Frontal cortex (tissue), 4 donors: ENCODE data around the gene EIF2B5. TPM values are rescaled to one million over a fixed set of nuclear protein-coding genes. Genes with fewer than 3 reads are reported as not detected.
A peak's percentile ranks its signal among the peaks of the same experiment; 100 is the strongest.
"Not testable (repeated sequence)": the region's sequence is repeated elsewhere in the genome, so short reads cannot be mapped to it uniquely, and the experiment has no call there.

Experiments
- DNase-seq, 2 donors: peaks; one replicate each; pipeline ENCODE4 v3.0.0; 2012; ENCODE audit warnings: low spot score in 2 of 2
- FAIRE-seq: peaks from 2 replicates; lab custom pipeline; 2012; peaks lifted over from hg19 to GRCh38; lab: Jason Lieb, UNC
- total RNA-seq: library from RNA; depleted of rRNA; stranded (reverse); fragments of >200 nt; gene quantifications from one replicate; pipeline ENCODE4 v1.2.3, GENCODE V29; 2014
- donor health status: control.
- donor health status: control.
- donor health status: control.

The EIF2B5 gene
- 42.8 TPM for total RNA-seq

GRCh38 chr3:184135149-184135910 lies at the start of gene EIF2B5:
EIF2B5 (plus strand) TSS chr3:184135358; CDS start chr3:184135386, 28 bp downstream.
- DNase-seq (peak; percentile 72 to 77), FAIRE-seq (no peak)

- FAIRE-seq (no peak), DNase-seq (no peak)
Observed at GRCh38 chr3:184085389-184085852, 49.7 kb upstream of the EIF2B5 start.

GRCh38 chr3:184092199-184092598 lies 43.0 kb upstream of the EIF2B5 start:
- no peak for DNase-seq
- no peak for FAIRE-seq

- FAIRE-seq (no peak), DNase-seq (no peak)
Observed at GRCh38 chr3:184096811-184097383, 38.3 kb upstream of the EIF2B5 start, which contains the start of gene HTR3E. HTR3E (plus strand) TSS chr3:184097064; CDS start chr3:184097530, 466 bp downstream.

DNA sequence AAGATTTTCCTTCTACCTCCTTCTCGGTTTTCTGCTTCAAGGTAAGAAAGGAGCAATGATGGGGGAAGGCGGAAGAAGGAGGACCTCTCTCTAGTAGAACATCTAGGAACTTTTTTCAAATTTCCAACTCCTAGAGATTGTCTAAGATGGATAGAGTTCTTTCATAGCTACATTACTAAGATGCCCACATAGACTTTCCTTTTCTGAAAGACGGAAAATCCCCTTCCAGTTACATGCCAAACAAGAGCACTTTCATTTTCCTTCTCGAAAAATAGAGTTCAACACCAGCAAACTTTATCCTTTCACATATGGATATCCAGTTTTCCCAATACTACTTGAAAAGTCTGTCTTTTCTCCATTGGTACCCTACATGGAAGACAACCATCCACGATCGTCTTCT lies 37.6 kb upstream of the EIF2B5 start:
- FAIRE-seq = no peak
- no peak for DNase-seq

DNA sequence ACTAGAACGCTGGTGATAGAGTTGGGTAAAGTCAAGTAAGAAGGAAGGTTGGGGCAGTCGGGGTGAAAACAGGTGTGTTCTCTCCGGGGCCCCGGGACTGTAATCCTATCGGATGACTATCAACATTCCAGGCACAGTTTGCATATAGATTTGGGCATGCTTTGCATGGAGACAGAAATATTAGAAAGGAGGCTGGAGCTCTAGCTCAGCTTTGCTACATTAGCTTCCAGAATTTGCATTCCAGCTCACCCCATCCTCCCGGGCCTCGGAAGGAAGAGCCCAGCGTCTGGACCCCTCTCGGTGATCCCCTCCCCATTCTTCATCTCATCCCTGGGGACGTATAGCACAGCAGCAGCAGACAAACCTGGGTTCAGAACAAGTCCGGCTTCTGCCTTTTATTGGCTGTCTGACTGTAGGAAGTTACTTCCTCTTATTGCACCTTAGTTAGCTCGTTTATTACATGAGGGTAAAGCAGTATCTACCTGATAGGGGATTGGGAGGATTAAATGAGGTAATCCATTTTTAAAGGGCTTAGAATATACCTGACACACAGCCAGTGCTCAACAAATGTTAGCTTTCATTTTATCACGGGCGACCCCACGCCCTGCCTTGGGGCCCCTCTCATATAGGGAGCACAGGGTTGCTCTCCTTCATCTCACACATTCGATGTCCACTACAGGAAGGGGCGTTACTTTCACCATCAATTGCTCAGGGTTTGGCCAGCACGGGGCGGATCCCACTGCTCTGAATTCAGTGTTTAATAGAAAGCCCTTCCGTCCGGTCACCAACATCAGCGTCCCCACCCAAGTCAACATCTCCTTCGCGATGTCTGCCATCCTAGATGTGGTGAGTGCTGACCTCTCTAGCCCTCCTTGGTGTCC lies 35.1 kb upstream of the EIF2B5 start:
- FAIRE-seq = no peak
- DNase-seq = no peak

DNA sequence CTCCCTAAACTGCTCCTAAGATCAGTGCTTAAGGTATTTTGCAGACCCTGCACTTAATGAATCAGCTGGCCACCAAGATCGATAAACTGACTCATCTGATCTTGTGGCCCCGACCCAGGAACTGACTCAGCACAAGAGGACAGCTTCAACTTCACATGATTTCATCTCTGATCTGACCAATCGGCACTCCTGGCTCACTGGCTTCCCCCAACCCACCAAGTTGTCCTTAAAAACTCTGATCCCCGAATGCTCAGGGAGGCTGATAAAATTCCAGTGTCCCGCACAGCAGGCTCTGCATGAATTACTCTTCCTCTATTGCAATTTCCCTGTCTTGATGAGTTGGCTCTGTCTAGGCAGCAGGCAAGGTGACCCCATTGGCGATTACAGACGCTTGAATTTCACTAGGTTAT lies 24.8 kb upstream of the EIF2B5 start:
- no peak for DNase-seq
- FAIRE-seq = no peak

DNA sequence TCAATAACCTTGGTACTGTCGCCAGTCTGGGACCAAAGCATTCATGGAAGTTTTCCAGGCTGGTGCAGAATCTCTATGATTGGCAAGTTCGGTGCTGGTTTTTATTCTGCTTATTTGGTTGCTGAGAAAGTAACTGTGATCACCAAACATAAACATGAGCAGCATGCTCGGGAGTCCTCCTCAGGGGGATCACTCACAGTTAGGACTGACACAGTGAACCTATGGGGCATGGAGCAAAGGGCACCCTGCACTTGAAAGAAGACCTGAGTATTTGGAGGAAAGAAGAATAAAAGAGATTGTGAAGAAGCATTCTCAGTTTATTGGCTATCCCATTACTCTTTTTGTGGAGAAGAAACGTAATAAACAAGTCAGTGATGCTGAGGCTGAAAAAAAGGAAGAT lies 19.1 kb upstream of the EIF2B5 start:
- no peak for DNase-seq
- FAIRE-seq = no peak

DNA sequence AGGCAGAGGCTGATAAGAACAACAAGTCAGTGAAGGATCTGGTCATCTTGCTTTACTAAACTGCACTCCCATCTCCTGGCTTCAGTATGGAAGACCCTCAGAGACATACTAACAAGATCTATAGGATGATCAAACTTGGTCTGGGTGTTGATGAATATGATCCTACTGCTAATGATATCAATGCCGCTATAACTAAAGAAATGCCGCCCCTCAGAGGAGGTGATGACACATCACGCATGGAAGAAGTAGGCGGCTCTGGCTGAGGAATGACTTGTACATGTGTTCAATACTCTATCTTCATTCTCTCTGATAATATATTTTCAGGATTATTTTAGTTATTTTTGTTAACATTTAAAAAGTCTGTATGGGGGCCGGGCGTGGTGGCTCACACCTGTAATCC lies 17.5 kb upstream of the EIF2B5 start:
- no peak for FAIRE-seq

DNA sequence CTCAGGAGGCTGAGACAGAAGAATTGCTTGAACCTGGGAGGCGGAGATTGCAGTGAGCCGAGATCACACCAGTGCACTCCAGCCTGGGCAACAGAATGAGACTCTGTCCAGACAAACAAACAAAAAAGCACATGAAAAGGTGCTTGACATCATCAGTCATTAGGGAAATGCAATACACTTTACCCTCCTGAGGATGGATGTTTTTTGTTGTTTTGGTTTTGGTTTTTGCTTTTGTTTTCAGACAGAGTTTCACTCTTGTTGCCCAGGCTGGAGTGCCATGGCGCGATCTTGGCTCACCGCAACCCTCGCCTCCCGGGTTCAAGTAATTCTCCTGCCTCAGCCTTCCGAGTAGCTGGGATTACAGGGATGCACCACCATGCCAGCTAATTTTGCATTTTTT lies 14.1 kb upstream of the EIF2B5 start:
- DNase-seq, FAIRE-seq: not testable (repeated sequence)

More for the DNA sequence above, 17.5 kb upstream of the EIF2B5 start:
- DNase-seq = no peak

GRCh38 chr3:184126006-184126405 lies 9.2 kb upstream of the EIF2B5 start:
- no peak for DNase-seq
- FAIRE-seq = no peak

DNA sequence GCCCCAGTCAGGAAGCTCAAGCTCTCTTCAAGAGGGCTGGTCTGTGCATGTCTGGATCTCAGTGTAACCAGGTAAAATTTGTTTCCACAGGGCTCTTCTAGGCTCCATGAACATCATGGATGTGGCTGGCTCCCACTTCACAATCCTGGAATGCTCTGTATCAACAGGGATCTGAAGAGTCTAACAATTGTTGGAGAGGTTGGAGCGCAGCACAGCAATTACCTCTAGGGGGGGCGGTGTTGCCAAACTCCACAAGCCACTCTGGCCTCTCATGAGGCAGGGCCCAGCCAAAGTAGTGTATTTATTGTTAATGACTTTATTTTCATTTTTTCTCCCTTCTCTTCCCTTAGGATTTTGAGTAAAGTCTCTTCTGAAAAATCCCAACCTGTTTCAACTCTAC lies 6.1 kb upstream of the EIF2B5 start:
- no peak for DNase-seq

DNA sequence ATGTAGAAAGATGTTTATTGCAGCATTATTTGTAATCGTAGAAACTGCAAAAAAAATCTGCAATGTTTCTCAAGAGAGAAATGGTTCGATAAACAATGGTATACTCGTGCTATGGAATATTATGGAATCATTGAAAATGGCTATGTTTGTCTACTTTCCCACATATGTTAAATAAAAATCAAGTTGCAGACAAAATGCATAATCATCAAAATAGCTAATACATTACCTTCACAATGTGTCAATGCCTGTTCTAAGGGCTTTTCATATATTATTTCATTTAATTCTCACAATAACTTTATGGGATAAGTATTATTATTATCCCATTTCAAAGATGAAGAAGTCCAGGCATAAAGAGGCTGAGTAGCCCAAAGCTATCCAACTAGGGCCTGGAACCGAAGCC lies 2.2 kb upstream of the EIF2B5 start:
- DNase-seq (no peak), FAIRE-seq (no peak)

More for the DNA sequence above, 6.1 kb upstream of the EIF2B5 start:
- no peak for FAIRE-seq

DNA sequence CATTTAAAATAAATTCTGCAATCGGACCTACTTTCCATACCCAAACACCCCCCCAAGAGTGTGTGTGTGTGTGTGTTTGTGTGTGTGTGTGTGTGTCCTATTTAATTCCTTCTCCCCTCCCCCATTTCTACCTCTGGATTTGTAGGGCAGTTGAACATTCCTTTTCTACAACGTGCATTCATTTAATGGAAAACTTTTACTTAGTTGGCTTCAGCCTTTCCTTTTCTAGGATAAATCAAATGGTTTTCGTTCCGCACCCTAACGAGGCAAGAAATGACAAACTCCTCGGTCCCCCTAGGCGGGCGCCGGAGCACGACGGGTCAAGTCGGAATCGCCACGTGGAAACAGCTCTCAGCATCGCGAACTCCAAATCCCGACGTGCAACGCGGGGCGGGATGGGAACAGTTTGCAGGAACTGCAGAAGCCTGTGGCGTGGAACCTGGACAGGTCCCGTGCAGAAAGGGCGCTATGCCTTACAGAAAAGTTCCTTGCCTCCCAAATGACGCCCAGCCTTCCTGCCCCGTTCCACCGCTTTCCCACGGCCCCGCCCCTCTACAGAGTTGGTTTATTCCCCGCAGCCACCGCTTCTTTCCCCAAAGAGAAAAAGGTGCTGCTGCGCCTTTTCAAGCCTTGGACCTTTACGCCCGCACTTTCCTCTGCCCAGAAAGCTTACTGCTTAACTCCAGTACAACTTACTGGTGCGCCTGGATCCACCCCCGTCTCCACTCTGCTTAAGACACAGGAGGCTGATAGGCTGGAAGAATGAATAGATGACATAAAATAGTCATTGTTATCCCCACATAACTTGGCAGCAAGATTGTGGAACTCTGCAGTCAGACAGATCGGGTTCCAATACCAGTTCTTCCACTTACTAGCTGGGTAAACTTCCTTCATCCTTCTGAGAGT lies 1.1 kb upstream of the EIF2B5 start:
- no peak for FAIRE-seq
- peak; percentile 41 to 52 for DNase-seq

GRCh38 chr3:184134746-184135148 lies 411 bp upstream of the EIF2B5 start:
- DNase-seq (peak in 1 of 2 donors; percentile 38), FAIRE-seq (no peak)

- no peak for FAIRE-seq
- no peak for DNase-seq
Observed at GRCh38 chr3:184135911-184136260, 728 bp downstream of the EIF2B5 start.

DNA sequence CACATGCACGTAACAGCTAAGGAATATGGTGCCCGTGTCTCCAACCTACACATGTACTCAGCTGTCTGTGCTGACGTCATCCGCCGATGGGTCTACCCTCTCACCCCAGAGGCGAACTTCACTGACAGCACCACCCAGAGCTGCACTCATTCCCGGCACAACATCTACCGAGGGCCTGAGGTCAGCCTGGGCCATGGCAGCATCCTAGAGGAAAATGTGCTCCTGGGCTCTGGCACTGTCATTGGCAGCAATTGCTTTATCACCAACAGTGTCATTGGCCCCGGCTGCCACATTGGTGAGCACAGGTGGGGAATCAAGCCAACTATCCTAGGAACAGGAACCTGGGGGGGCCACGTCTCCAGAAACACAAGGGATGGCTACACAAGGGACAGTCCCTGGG lies 5.3 kb downstream of the EIF2B5 start:
- no peak for DNase-seq
- FAIRE-seq = no peak

DNA sequence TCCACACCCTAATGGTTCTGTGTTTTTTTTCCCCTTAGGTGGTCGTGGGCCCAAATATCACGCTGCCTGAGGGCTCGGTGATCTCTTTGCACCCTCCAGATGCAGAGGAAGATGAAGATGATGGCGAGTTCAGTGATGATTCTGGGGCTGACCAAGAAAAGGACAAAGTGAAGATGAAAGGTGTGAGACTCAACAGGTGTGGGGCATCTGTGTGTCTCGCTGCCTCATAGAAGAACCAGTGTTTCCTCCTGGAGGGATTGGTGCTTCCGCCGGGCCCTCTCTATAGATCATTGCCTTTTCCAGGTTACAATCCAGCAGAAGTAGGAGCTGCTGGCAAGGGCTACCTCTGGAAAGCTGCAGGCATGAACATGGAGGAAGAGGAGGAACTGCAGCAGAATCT lies 7.0 kb downstream of the EIF2B5 start:
- FAIRE-seq = no peak
- no peak for DNase-seq

DNA sequence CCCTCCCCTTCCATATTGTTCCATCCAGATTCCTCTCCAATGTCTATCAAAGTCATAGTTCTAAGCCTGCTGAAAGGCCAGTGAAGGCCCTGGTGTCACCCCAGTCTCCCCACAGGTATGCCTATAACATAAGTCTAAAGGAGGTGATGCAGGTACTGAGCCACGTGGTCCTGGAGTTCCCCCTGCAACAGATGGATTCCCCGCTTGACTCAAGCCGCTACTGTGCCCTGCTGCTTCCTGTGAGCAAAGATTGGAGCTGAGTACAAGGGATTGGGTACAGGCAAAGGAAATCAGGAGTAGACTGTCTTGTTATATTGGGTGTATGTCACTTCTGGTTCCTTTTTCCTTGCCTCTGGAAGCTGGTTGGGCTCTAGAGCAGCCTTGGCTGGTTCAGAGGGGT lies 8.2 kb downstream of the EIF2B5 start:
- DNase-seq = no peak
- no peak for FAIRE-seq

DNA sequence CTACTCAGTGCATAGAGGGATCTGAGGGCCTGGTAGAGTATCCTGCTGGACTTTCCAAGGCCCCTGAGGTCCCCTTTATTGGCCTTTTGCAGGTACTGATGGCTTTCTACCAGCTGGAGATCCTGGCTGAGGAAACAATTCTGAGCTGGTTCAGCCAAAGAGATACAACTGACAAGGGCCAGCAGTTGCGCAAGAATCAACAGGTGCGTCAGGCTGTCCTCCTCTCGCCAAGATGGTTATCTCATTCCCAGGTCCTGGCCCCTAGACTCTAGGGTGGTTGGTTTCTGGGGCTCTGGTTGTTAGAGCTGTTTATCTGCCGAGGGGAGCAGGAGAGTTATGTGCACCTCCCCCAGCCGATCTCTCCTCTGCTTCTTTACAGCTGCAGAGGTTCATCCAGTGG lies 9.3 kb downstream of the EIF2B5 start:
- no peak for FAIRE-seq
- DNase-seq = no peak
